ENCODE data around the gene IFITM10.

DNA sequence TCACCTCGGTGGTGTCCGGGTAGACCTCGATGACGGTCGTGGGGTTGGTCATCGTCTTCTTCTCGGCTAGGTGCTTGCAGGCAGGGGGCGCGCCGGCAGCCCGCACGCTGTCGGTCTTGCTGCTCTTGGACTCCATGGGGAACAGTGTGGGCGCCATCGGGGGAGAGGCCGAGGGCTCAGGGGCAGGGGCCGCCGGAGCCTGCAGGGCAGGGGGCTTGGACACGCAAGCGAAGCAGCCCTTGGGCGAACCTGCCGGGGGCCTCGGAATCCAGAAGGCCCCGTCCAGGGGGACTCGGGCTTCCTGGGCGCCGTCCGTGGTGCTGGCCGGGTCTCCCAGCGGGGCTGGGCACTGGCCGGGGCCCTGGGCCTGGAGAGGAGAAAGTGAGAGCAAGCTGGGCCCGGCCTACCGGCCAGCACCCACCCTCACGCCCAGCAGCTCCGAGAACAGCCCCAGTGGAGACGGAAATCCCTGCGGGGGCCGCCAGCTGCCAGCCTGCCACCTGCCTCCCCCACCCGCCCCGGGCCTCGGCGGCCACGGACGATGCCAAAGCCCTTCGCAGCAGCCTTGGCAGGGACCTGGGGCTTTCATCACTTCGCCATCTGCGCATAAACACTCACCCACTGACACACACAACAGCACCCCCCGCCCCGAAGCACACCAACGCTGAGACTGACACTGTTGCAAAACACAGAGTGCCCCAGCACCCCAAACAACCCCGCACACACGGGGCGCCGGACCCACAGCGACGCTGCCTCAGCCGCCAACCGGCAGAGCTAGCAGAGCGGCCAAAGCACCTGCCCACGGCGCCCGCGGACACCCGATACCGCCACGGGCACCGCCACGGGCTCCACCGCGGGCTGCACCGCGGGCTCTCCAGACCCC lies 2.4 kb downstream of the IFITM10 start:
- no peak for TF ChIP-seq MAZ (CRISPR knock-in tag; conservative IDR thresholded peaks at IDR 0.05 in 1 of 2, IDR thresholded peaks at IDR 0.05 in 1 of 2)
- no peak for TF ChIP-seq CTCF (IDR thresholded peaks at IDR 0.05 in 2 of 3, conservative IDR thresholded peaks at IDR 0.05 in 1 of 3; ENCODE audit: insufficient read depth in 2 of 3, low read depth in 1 of 3, low read length in 3 of 3)
- TF ChIP-seq HMG20A (CRISPR knock-in tag; conservative IDR thresholded peaks at IDR 0.05): no peak
- no peak for TF ChIP-seq FOXA3 (CRISPR knock-in tag; conservative IDR thresholded peaks at IDR 0.05 in 1 of 2, IDR thresholded peaks at IDR 0.05 in 1 of 2)

Measured in K562 (cell line).